ENCODE measurements around the gene PLEKHA5.

PLEKHA5 gene

DNA sequence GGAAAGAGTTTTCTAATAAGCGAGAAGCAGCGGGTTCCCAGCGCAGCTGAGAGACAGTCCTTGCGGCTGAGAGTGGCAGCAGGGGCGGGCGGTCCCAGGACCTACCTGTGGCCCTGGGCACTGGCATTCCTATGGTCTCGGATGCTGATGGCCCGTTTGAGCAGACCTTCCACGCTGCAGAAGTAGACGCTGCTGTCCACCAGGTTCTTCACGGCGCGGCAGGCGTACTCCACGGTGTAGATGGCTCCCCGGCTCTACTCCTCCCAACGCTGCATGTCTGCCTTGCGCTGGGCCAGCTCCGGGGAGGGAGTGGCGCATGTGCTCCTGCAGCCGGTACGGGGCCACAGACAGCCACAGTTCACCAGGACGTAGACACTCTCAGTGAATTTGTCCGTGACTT, 21.8 kb upstream of the PLEKHA5 start:
- H3K4me3 Mint-ChIP-seq, result no peak overlapping the region
- H3K9me3 Mint-ChIP-seq, result no peaks in the 10 kb centered on the region
- no peaks in the 10 kb centered on the region for H3K36me3 Mint-ChIP-seq (ENCODE audit: insufficient read depth)
- ATAC-seq (replicated peaks; ENCODE audit: extremely low read depth, poor library complexity, severe bottlenecking) (no peak), DNase-seq (ENCODE audit: low spot score in 2 of 2) (no peak)
- peaks cover 10% of the 10 kb centered on the region for H3K27me3 Mint-ChIP-seq
- H3K4me1 Mint-ChIP-seq, result no peaks in the 10 kb centered on the region
- H3K27ac Mint-ChIP-seq (ENCODE audit: low read depth), result no peak overlapping the region

- DNase-seq (ENCODE audit: low spot score in 2 of 2), result no peak
- no peak overlapping the region for H3K27ac Mint-ChIP-seq (ENCODE audit: low read depth)
- no peaks in the 10 kb centered on the region for H3K4me1 Mint-ChIP-seq
- H3K4me3 Mint-ChIP-seq, result no peak overlapping the region
- peaks cover 17% of the 10 kb centered on the region for H3K27me3 Mint-ChIP-seq
- H3K36me3 Mint-ChIP-seq (ENCODE audit: insufficient read depth), result no peaks in the 10 kb centered on the region
- ATAC-seq (replicated peaks; ENCODE audit: extremely low read depth, poor library complexity, severe bottlenecking), result no peak
- no peaks in the 10 kb centered on the region for H3K9me3 Mint-ChIP-seq
Observed at GRCh38 chr12:19110221-19110940, 19.2 kb upstream of the PLEKHA5 start.

DNA sequence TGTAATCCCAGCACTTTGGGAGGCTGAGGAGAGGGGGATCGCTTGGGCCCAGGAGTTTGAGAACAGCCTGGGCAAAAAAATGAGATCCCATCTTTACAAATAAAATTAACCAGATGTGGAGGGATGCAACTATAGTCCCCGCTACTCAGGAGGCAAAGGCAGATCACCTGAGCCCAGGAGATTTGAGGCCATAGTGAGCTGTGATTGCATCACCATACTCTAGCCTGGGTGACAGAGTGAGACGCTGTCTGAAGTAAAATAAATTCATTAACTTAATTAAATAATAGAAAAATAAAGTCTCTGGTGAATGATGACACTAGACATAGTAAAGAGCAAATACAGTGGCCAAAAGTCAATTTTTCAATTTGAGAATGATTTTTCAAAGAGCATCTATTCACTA, 16.1 kb upstream of the PLEKHA5 start:
- no peaks in the 10 kb centered on the region for H3K36me3 Mint-ChIP-seq (ENCODE audit: insufficient read depth)
- H3K27me3 Mint-ChIP-seq, result peaks cover 21% of the 10 kb centered on the region
- no peak for DNase-seq (ENCODE audit: low spot score in 2 of 2)
- H3K4me1 Mint-ChIP-seq, result no peaks in the 10 kb centered on the region
- H3K27ac Mint-ChIP-seq (ENCODE audit: low read depth), result no peak overlapping the region
- no peak overlapping the region for H3K4me3 Mint-ChIP-seq
- no peak for ATAC-seq (replicated peaks; ENCODE audit: extremely low read depth, poor library complexity, severe bottlenecking)
- H3K9me3 Mint-ChIP-seq, result no peaks in the 10 kb centered on the region

GRCh38 chr12:19115285-19115684, 14.2 kb upstream of the PLEKHA5 start:
- no peak for DNase-seq (ENCODE audit: low spot score in 2 of 2)
- ATAC-seq (replicated peaks; ENCODE audit: extremely low read depth, poor library complexity, severe bottlenecking), result no peak
- no peaks in the 10 kb centered on the region for H3K9me3 Mint-ChIP-seq
- H3K4me3 Mint-ChIP-seq, result no peak overlapping the region
- no peaks in the 10 kb centered on the region for H3K4me1 Mint-ChIP-seq
- H3K36me3 Mint-ChIP-seq (ENCODE audit: insufficient read depth), result no peaks in the 10 kb centered on the region
- H3K27me3 Mint-ChIP-seq, result peaks cover 27% of the 10 kb centered on the region
- no peak overlapping the region for H3K27ac Mint-ChIP-seq (ENCODE audit: low read depth)

GRCh38 chr12:19119440-19119839, 10.1 kb upstream of the PLEKHA5 start:
- no peak overlapping the region for H3K4me3 Mint-ChIP-seq
- H3K9me3 Mint-ChIP-seq, result no peaks in the 10 kb centered on the region
- H3K36me3 Mint-ChIP-seq (ENCODE audit: insufficient read depth), result no peaks in the 10 kb centered on the region
- H3K27me3 Mint-ChIP-seq, result peaks cover 22% of the 10 kb centered on the region
- no peak overlapping the region for H3K27ac Mint-ChIP-seq (ENCODE audit: low read depth)
- no peak for DNase-seq (ENCODE audit: low spot score in 2 of 2)
- ATAC-seq (replicated peaks; ENCODE audit: extremely low read depth, poor library complexity, severe bottlenecking), result no peak
- no peaks in the 10 kb centered on the region for H3K4me1 Mint-ChIP-seq

- H3K27me3 Mint-ChIP-seq, result peaks cover 15% of the 10 kb centered on the region
- H3K36me3 Mint-ChIP-seq (ENCODE audit: insufficient read depth), result no peaks in the 10 kb centered on the region
- no peak for ATAC-seq (replicated peaks; ENCODE audit: extremely low read depth, poor library complexity, severe bottlenecking)
- H3K4me3 Mint-ChIP-seq, result no peak overlapping the region
- no peaks in the 10 kb centered on the region for H3K9me3 Mint-ChIP-seq
- DNase-seq (ENCODE audit: low spot score in 2 of 2), result no peak
- no peak overlapping the region for H3K27ac Mint-ChIP-seq (ENCODE audit: low read depth)
- no peaks in the 10 kb centered on the region for H3K4me1 Mint-ChIP-seq
Observed at GRCh38 chr12:19120795-19121194, 8.7 kb upstream of the PLEKHA5 start.

GRCh38 chr12:19121449-19122018, 8.0 kb upstream of the PLEKHA5 start:
- no peak overlapping the region for H3K27ac Mint-ChIP-seq (ENCODE audit: low read depth)
- no peaks in the 10 kb centered on the region for H3K36me3 Mint-ChIP-seq (ENCODE audit: insufficient read depth)
- H3K4me3 Mint-ChIP-seq, result no peak overlapping the region
- peaks cover 15% of the 10 kb centered on the region for H3K27me3 Mint-ChIP-seq
- ATAC-seq (replicated peaks; ENCODE audit: extremely low read depth, poor library complexity, severe bottlenecking) (no peak), DNase-seq (ENCODE audit: low spot score in 2 of 2) (no peak)
- H3K4me1 Mint-ChIP-seq, result no peaks in the 10 kb centered on the region
- H3K9me3 Mint-ChIP-seq, result no peaks in the 10 kb centered on the region

- DNase-seq (ENCODE audit: low spot score in 2 of 2), result no peak
- Mint-ChIP-seq H3K27ac (ENCODE audit: low read depth) (no peak overlapping the region), H3K36me3 (ENCODE audit: insufficient read depth) (no peaks in the 10 kb centered on the region), H3K9me3 (peaks cover 8% of the 10 kb centered on the region), H3K4me3 (peak overlapping the region; percentile 39), H3K4me1 (peaks cover 1% of the 10 kb centered on the region), H3K27me3 (no peaks in the 10 kb centered on the region)
- ATAC-seq (replicated peaks; ENCODE audit: extremely low read depth, poor library complexity, severe bottlenecking), result no peak
Observed at GRCh38 chr12:19125325-19125724, 4.2 kb upstream of the PLEKHA5 start.

GRCh38 chr12:19127270-19127669, 2.3 kb upstream of the PLEKHA5 start:
- H3K27ac Mint-ChIP-seq (ENCODE audit: low read depth), result no peak overlapping the region
- DNase-seq (ENCODE audit: low spot score in 2 of 2), result no peak
- H3K27me3 Mint-ChIP-seq, result no peaks in the 10 kb centered on the region
- H3K4me1 Mint-ChIP-seq, result peaks cover 12% of the 10 kb centered on the region
- H3K4me3 Mint-ChIP-seq, result no peak overlapping the region
- no peaks in the 10 kb centered on the region for H3K36me3 Mint-ChIP-seq (ENCODE audit: insufficient read depth)
- no peak for ATAC-seq (replicated peaks; ENCODE audit: extremely low read depth, poor library complexity, severe bottlenecking)
- peaks cover 8% of the 10 kb centered on the region for H3K9me3 Mint-ChIP-seq

DNA sequence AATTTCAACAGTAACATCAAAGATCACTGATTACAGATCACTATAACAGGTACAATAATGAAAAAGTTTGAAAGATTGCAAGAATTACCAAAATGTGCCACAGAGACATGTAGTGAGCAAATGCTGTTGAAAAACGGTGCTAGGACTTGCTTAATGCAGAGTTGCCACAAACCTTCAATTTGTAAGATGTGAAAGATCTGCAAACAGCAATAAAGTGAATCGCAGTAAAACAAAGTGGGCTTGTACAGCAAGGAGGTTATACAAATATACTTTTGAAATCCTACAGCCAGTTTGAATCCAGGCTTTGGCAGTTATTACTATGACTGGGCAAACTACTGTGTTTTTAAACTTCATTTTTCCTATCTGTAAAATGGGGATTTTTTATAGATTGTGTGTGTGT, 1.0 kb upstream of the PLEKHA5 start:
- Mint-ChIP-seq H3K27me3 (no peaks in the 10 kb centered on the region), H3K4me3 (peak overlapping the region; percentile 91), H3K4me1 (peaks cover 12% of the 10 kb centered on the region), H3K9me3 (peaks cover 8% of the 10 kb centered on the region), H3K27ac (ENCODE audit: low read depth) (peak overlapping the region; percentile 82), H3K36me3 (ENCODE audit: insufficient read depth) (no peaks in the 10 kb centered on the region)
- no peak for DNase-seq (ENCODE audit: low spot score in 2 of 2)
- ATAC-seq (replicated peaks; ENCODE audit: extremely low read depth, poor library complexity, severe bottlenecking), result peak; percentile 4

GRCh38 chr12:19129122-19129485, 429 bp upstream of the PLEKHA5 start:
- Mint-ChIP-seq H3K36me3 (ENCODE audit: insufficient read depth) (no peaks in the 10 kb centered on the region), H3K9me3 (peaks cover 8% of the 10 kb centered on the region), H3K27me3 (no peaks in the 10 kb centered on the region), H3K4me1 (peaks cover 12% of the 10 kb centered on the region), H3K27ac (ENCODE audit: low read depth) (peak overlapping the region; percentile 82), H3K4me3 (peak overlapping the region; percentile 91)
- DNase-seq (ENCODE audit: low spot score in 2 of 2) (no peak), ATAC-seq (replicated peaks; ENCODE audit: extremely low read depth, poor library complexity, severe bottlenecking) (no peak)

DNA sequence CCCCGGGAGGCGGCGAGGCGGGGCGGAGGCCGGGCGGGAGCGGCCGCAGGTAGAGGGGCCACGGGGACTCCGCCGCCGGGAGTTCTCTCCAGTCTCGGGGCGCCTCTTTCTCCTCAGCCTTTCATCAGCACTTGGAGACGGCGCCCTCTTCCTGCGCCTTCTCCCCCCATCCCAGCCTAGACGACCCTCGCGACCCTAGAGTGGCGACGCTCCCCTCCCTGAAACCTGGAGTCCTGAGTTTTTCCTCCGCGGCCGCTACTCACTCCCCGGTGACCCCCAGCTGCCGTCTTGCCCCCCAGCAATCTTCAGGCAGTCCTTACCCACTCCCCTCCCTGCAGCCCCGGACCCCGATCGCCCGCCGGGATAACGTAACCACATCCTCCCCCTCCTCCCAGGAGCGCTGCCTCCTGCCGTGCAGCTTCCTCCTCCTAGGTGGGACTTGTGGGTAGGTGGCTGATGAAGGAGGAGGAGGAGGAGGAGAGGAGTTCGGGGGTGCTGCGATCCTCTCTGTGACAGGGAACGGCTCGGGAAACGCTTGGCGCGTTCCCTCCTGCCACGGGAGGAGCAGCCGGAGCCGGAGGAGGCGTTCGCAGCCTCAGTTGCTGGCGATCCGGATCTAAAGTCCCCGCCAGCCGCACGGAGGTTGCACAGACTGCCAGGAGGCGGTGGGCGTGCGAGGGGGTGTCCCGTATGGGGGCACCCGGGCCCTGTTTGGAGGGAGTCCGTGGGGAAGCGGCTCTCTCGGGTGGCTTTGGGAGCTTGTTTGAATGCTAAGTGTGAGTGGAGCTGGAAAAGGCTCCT, 891 bp downstream of the PLEKHA5 start:
- ATAC-seq (replicated peaks; ENCODE audit: extremely low read depth, poor library complexity, severe bottlenecking), result no peak
- no peak for DNase-seq (ENCODE audit: low spot score in 2 of 2)
- Mint-ChIP-seq H3K36me3 (ENCODE audit: insufficient read depth) (no peaks in the 10 kb centered on the region), H3K4me1 (peaks cover 12% of the 10 kb centered on the region), H3K27ac (ENCODE audit: low read depth) (peak overlapping the region; percentile 82), H3K9me3 (peaks cover 8% of the 10 kb centered on the region), H3K4me3 (peak overlapping the region; percentile 91), H3K27me3 (no peaks in the 10 kb centered on the region)

- H3K27ac Mint-ChIP-seq (ENCODE audit: low read depth), result peak overlapping the region; percentile 82
- peaks cover 8% of the 10 kb centered on the region for H3K9me3 Mint-ChIP-seq
- H3K4me3 Mint-ChIP-seq, result peak overlapping the region; percentile 91
- DNase-seq (ENCODE audit: low spot score in 2 of 2) (no peak), ATAC-seq (replicated peaks; ENCODE audit: extremely low read depth, poor library complexity, severe bottlenecking) (no peak)
- H3K36me3 Mint-ChIP-seq (ENCODE audit: insufficient read depth), result no peaks in the 10 kb centered on the region
- H3K4me1 Mint-ChIP-seq, result peaks cover 12% of the 10 kb centered on the region
- H3K27me3 Mint-ChIP-seq, result no peaks in the 10 kb centered on the region
Observed at GRCh38 chr12:19131025-19131444, 1.5 kb downstream of the PLEKHA5 start.
